ENCODE measurements around the gene NEK6. TPM values are rescaled to one million over a fixed set of nuclear protein-coding genes. Genes with fewer than 3 reads are reported as not detected.

Gene NEK6
- total and polyA plus RNA-seq, 10 of the 15 experiments (the other 5 are each of a cell fraction or from before 2014, with no cell fraction given), result 31.3 to 161 (median 89.2) TPM

GRCh38 chr9:124257844-124258606, at the start of gene NEK6 (continued):
- TF ChIP-seq KDM1A (IDR thresholded peaks at IDR 0.05; ENCODE audit: borderline replicate concordance) (no peak), CBFB (IDR thresholded peaks at IDR 0.05; ENCODE audit: low read depth) (no peak), STAT3 (IDR thresholded peaks at IDR 0.05; ENCODE audit: low read depth, low read length) (no peak), NFYB (IDR thresholded peaks at IDR 0.05; ENCODE audit: insufficient read depth, low read depth, low read length) (no peak), HSF1 (IDR thresholded peaks at IDR 0.05; ENCODE audit: low read depth, low read length) (no peak), E2F8 (IDR thresholded peaks at IDR 0.05; ENCODE audit: low read depth, partially characterized antibody) (no peak), EGR1 (IDR thresholded peaks at IDR 0.05; ENCODE audit: borderline replicate concordance in 1 of 2, low read depth in 2 of 2, low read length in 2 of 2) (peak in 1 of 2 experiments; percentile 75; a peak in 2 of 3 replicates), RUNX3 (IDR thresholded peaks at IDR 0.05; ENCODE audit: low read length) (no peak), GATAD2B (conservative IDR thresholded peaks at IDR 0.05; ENCODE audit: low read depth) (peak; percentile 83), PKNOX1 (IDR thresholded peaks at IDR 0.05) (no peak), ELK1 (IDR thresholded peaks at IDR 0.05; ENCODE audit: low read depth, low read length) (no peak), NR2C2 (IDR thresholded peaks at IDR 0.05; ENCODE audit: borderline replicate concordance, control insufficient read depth, insufficient read length, low read depth) (no peak), CHD4 (IDR thresholded peaks at IDR 0.05) (no peak), MLLT1 (IDR thresholded peaks at IDR 0.05) (peak; percentile 86; the same call in 1 of the 2 replicates), HDGF (IDR thresholded peaks at IDR 0.05) (peak; percentile 80; the same call in 1 of the 2 replicates), CBX5 (IDR thresholded peaks at IDR 0.05; ENCODE audit: low read depth) (no peak), ZNF217 (IDR thresholded peaks at IDR 0.05) (0 out of 2 replicates have a peak, but pooled peaks have one; percentile 4), IRF4 (IDR thresholded peaks at IDR 0.05; ENCODE audit: low read depth, low read length) (no peak), ZNF274 (IDR thresholded peaks at IDR 0.05; ENCODE audit: insufficient read depth, insufficient read length) (no peak), POLR2A (IDR thresholded peaks at IDR 0.05; ENCODE audit: low read depth, low read length) (peak; percentile 72), IKZF1 (conservative IDR thresholded peaks at IDR 0.05) (peak; percentile 45), EP300 (IDR thresholded peaks at IDR 0.05; ENCODE audit: borderline replicate concordance in 1 of 2, control insufficient read depth in 1 of 2, low read depth in 2 of 2, low read length in 2 of 2) (no peak), SIN3A (IDR thresholded peaks at IDR 0.05; ENCODE audit: low read depth, low read length) (no peak; the same call in 1 of the 2 replicates)

Measured in GM12878 (cell line).